Osteoblast (primary cell): Measurements from ENCODE around the gene TMEM33. TPM values are rescaled to one million over a fixed set of nuclear protein-coding genes. Genes with fewer than 3 reads are reported as not detected.

Experiments
- DNase-seq: peaks from one replicate; pipeline ENCODE4 v3.0.0; 2011; ENCODE audit warnings: low spot score, mixed read lengths; ENCODE audit not compliant: insufficient read length; ENCODE audit errors: missing footprints
- H2AFZ ChIP-seq: 2 replicates; pipeline ENCODE4 v1.6.0; 2011; ENCODE audit warnings: mild to moderate bottlenecking, low read length
- H3K27ac ChIP-seq: 2 replicates; pipeline ENCODE4 v1.5.1; 2011; ENCODE audit warnings: mild to moderate bottlenecking, low read depth, low read length, moderate library complexity
- H3K27me3 ChIP-seq: 2 replicates; pipeline ENCODE4 v1.6.0; 2012; ENCODE audit warnings: mild to moderate bottlenecking, control low read depth, inconsistent platforms, low read length, moderate library complexity; ENCODE audit not compliant: insufficient read depth
- H3K36me3 ChIP-seq: 2 replicates; pipeline ENCODE4 v1.5.1; 2011; ENCODE audit warnings: mild to moderate bottlenecking, low read length, control low read depth, moderate library complexity; ENCODE audit not compliant: insufficient read depth
- H3K4me1 ChIP-seq: 2 replicates; pipeline ENCODE4 v1.5.1; 2011; ENCODE audit warnings: mild to moderate bottlenecking, low read length, control low read depth, moderate library complexity; ENCODE audit not compliant: insufficient read depth
- H3K4me2 ChIP-seq: 2 replicates; pipeline ENCODE4 v1.6.0; 2011; ENCODE audit warnings: mild to moderate bottlenecking, low read length; ENCODE audit not compliant: insufficient read depth
- H3K4me3 ChIP-seq: fragments of 200-600 bp; sonication (generic); 3 replicates; pipeline ENCODE4 v1.5.1; 2012; ENCODE audit warnings: mild to moderate bottlenecking, low read length, inconsistent platforms; ENCODE audit not compliant: insufficient read depth
- H3K79me2 ChIP-seq: 2 replicates; pipeline ENCODE4 v1.6.0; 2012; ENCODE audit warnings: mild to moderate bottlenecking, low read length, control low read depth, inconsistent platforms; ENCODE audit not compliant: insufficient read depth
- H3K9me3 ChIP-seq: 2 replicates; pipeline ENCODE4 v1.5.1; 2011; ENCODE audit warnings: low read depth, low read length, control low read depth
- H4K20me1 ChIP-seq: 2 replicates; pipeline ENCODE4 v1.6.0; 2012; ENCODE audit warnings: mild to moderate bottlenecking, low read length, control low read depth; ENCODE audit not compliant: insufficient read depth
- CTCF ChIP-seq: IDR thresholded peaks from 2 replicates; pipeline ENCODE4 v1.5.1; 2011; ENCODE audit warnings: mild to moderate bottlenecking, low read depth, low read length, moderate library complexity; ENCODE audit errors: extremely low read depth
- total RNA-seq: library from RNA; depleted of rRNA; stranded (reverse); fragments of >200 nt; gene quantifications from 2 replicates; pipeline ENCODE4 v1.2.3, GENCODE V29; 2012

TMEM33 gene
- total RNA-seq, 1 donor, result 49.2 TPM

DNA sequence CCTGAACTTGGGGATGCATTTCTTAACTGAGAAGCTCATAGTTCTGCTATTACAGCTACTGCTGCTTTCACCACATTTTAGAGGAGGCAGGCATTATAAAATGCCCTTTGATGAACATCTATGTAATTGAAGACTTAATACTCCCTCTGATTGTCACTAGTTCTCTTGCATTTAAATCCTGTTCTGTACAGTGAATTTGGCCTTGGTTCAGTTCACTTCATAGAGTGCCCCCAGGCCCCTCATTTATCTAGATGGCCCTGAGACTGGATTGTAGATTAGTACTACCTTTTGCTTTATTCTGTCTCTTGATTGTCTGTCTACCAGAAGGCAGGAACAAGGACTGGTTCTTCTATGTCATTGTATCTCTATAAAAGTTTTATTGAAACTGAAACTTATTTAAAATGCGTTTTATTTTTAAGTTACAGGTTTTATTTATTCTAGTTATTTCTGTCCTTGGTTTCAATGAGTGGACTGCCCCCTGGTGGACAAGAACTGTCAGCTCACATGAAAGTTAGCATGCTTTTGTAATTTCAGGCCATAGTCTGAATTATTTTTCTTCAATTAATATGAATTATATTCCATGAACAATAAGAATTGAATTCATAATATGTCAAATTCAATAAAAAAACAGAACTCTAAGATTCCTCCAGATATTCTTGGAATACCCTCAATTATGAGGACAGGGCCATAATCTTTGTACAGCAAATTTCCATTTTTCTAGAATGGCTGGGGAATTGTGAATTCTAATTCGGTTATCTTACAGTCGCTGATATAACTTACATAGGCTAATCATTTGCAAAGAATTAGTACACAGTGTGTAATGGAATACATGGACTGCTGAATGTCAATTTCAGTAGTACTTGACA, 47.2 kb upstream of the TMEM33 start:
- Histone ChIP-seq H3K79me2 (no peaks in the 10 kb centered on the region), H2AFZ (no peak overlapping the region), H3K27ac (no peak overlapping the region), H3K4me1 (no peaks in the 10 kb centered on the region), H3K4me3 (no peak overlapping the region), H4K20me1 (no peaks in the 10 kb centered on the region), H3K9me3 (no peaks in the 10 kb centered on the region), H3K36me3 (no peaks in the 10 kb centered on the region), H3K4me2 (no peak overlapping the region), H3K27me3 (peaks cover 11% of the 10 kb centered on the region)
- peak; percentile 88 for TF ChIP-seq CTCF
- peak; percentile 61 for DNase-seq

GRCh38 chr4:41888687-41889074, 46.5 kb upstream of the TMEM33 start:
- no peak overlapping the region for H2AFZ ChIP-seq
- H3K27me3 ChIP-seq, result peaks cover 7% of the 10 kb centered on the region
- no peak overlapping the region for H3K4me2 ChIP-seq
- H3K79me2 ChIP-seq, result no peaks in the 10 kb centered on the region
- TF ChIP-seq CTCF, result no peak
- H4K20me1 ChIP-seq, result no peaks in the 10 kb centered on the region
- H3K4me1 ChIP-seq, result no peaks in the 10 kb centered on the region
- no peak overlapping the region for H3K4me3 ChIP-seq
- H3K27ac ChIP-seq, result no peak overlapping the region
- H3K36me3 ChIP-seq, result no peaks in the 10 kb centered on the region
- no peaks in the 10 kb centered on the region for H3K9me3 ChIP-seq
- DNase-seq, result no peak

DNA sequence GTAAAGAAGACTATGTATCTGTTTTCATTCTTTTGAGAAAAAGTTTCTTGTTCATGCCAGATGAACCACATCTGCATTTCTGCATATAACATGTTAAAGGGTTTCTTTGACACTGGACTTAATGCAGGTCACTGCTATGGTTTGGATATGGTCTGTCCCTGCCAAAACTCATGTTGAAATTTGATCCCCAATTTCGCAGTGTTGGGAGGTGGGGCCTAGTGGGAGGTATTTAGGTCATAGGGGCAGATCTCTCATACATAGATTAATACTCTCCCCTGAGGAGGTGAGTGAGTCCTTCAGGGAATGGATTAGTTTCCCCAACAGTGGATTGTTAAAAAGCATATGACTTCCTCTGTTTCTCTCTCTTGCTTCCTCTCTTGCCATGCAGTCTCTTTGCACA, 45.9 kb upstream of the TMEM33 start:
- Histone ChIP-seq H3K36me3 (no peaks in the 10 kb centered on the region), H2AFZ (no peak overlapping the region), H4K20me1 (no peaks in the 10 kb centered on the region), H3K79me2 (no peaks in the 10 kb centered on the region), H3K27ac (no peak overlapping the region), H3K9me3 (no peaks in the 10 kb centered on the region), H3K4me1 (no peaks in the 10 kb centered on the region), H3K4me2 (no peak overlapping the region), H3K27me3 (peaks cover 7% of the 10 kb centered on the region), H3K4me3 (no peak overlapping the region)
- no peak for DNase-seq
- TF ChIP-seq CTCF, result no peak

DNA sequence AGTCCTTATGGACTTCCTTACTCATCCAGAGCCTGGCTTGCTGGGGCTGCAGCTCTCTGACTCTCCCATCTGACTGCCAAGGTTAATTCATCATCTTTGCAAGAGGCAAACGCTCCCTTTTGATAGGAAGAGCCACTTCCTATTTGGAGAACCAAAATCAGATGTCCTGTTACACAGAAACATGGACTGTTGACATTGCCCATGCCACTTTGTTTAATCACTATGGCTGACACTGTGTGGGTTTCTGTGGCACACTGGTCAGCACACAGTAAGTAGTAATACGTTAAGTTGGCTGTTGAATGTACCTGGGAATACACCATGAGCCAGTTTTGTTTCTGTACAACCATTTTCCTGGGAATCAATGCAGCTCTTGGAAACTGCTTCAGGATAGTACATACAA, 45.1 kb upstream of the TMEM33 start:
- no peak for TF ChIP-seq CTCF
- no peaks in the 10 kb centered on the region for H3K36me3 ChIP-seq
- no peaks in the 10 kb centered on the region for H3K79me2 ChIP-seq
- H3K9me3 ChIP-seq, result no peaks in the 10 kb centered on the region
- no peak overlapping the region for H3K4me2 ChIP-seq
- peaks cover 7% of the 10 kb centered on the region for H3K27me3 ChIP-seq
- no peak for DNase-seq
- no peaks in the 10 kb centered on the region for H4K20me1 ChIP-seq
- no peak overlapping the region for H3K4me3 ChIP-seq
- H3K4me1 ChIP-seq, result no peaks in the 10 kb centered on the region
- H3K27ac ChIP-seq, result no peak overlapping the region
- H2AFZ ChIP-seq, result no peak overlapping the region
